Endothelial cell of umbilical vein (primary cell): Measurements from ENCODE around the gene ZNF407.

Source experiments
- MYC ChIP-seq: IDR thresholded peaks from one replicate; pipeline ENCODE4 v1.6.1; 2011; ENCODE audit warnings: mild to moderate bottlenecking, low read depth, low read length
- POLR2A ChIP-seq: IDR thresholded peaks from 2 replicates; pipeline ENCODE4 v1.6.1; 2012; ENCODE audit warnings: low read depth, mild to moderate bottlenecking, control low read depth, low read length
- POLR2AphosphoS5 ChIP-seq: IDR thresholded peaks from 2 replicates; pipeline ENCODE4 v1.6.1; 2012; ENCODE audit warnings: low read depth, mild to moderate bottlenecking, control low read depth, low read length, moderate library complexity; ENCODE audit not compliant: insufficient read depth
- TF ChIP-seq, protein P1 (sequence below), 2 donors: IDR thresholded peaks; 1 replicate in 1 of 2; 2 replicates in 1 of 2; pipeline ENCODE4 v1.5.1; 2011; ENCODE audit warnings: low read length in 2 of 2, mild to moderate bottlenecking in 2 of 2, moderate library complexity in 2 of 2, control low read depth in 1 of 2, inconsistent platforms in 1 of 2, low read depth in 1 of 2; ENCODE audit not compliant: insufficient read depth in 1 of 2; ENCODE audit errors: extremely low read depth in 1 of 2
- TF ChIP-seq, protein P2 (sequence below): IDR thresholded peaks from 2 replicates; pipeline ENCODE4 v1.6.1; 2011; ENCODE audit not compliant: insufficient read depth, insufficient read length

DNA sequence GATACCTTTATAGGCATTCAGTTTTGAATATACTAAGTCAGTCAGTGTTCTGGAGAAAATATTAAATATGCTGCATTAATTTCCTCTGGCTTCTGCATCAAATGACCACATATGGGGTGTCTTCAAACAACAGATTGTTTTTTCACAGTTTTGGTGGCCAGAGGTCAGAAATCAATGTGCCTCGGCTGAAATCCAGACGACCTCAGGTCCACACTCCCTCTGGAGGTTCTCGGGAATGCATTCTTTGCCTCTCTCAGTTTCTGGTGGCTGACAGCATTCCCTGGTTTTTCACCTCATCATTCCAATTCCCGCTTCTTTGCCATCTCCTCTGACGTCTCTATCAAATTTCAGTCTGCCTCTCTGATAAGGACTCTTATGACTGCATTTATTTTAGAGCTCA lies 142.3 kb downstream of the ZNF407 start:
- TF ChIP-seq, protein P1, sequence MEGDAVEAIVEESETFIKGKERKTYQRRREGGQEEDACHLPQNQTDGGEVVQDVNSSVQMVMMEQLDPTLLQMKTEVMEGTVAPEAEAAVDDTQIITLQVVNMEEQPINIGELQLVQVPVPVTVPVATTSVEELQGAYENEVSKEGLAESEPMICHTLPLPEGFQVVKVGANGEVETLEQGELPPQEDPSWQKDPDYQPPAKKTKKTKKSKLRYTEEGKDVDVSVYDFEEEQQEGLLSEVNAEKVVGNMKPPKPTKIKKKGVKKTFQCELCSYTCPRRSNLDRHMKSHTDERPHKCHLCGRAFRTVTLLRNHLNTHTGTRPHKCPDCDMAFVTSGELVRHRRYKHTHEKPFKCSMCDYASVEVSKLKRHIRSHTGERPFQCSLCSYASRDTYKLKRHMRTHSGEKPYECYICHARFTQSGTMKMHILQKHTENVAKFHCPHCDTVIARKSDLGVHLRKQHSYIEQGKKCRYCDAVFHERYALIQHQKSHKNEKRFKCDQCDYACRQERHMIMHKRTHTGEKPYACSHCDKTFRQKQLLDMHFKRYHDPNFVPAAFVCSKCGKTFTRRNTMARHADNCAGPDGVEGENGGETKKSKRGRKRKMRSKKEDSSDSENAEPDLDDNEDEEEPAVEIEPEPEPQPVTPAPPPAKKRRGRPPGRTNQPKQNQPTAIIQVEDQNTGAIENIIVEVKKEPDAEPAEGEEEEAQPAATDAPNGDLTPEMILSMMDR (IDR thresholded peaks at IDR 0.05; ENCODE audit: extremely low read depth in 1 of 2, insufficient read depth in 1 of 2, low read depth in 1 of 2, low read length in 2 of 2), result no peak
- TF ChIP-seq POLR2A, result no peak
- TF ChIP-seq, protein P2, sequence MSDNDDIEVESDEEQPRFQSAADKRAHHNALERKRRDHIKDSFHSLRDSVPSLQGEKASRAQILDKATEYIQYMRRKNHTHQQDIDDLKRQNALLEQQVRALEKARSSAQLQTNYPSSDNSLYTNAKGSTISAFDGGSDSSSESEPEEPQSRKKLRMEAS, result no peak
- TF ChIP-seq POLR2AphosphoS5, result no peak
- TF ChIP-seq MYC, result no peak
